IMR-90 (cell line): ENCODE measurements around the gene CCNI. TPM values are rescaled to one million over a fixed set of nuclear protein-coding genes. Genes with fewer than 3 reads are reported as not detected.

Experiments
- ATAC-seq: fragments of 200-7000 bp; cut with Tn5 transposase; 2 replicates; pipeline ENCODE4 v1.9.1; 2020; ENCODE audit warnings: low read depth, mild to moderate bottlenecking, moderate library complexity
- BruUV-seq: library from RNA; stranded (reverse); fragments of 400-500 nt; replicated peaks from 2 replicates; lab custom pipeline; 2021; lab: Mats Ljungman, UMichigan
- CTCF ChIA-PET: fragments of 300-600 bp; formaldehyde crosslinking; extraction: SDS; loops from one replicate; lab custom pipeline; 2021; ENCODE audit warnings: antibody characterized with exemption; lab: Yijun Ruan, JAX
- POLR2A ChIA-PET: fragments of 300-600 bp; sonication (Branson Sonifier 250); formaldehyde crosslinking; loops from one replicate; lab custom pipeline; 2022; ENCODE audit warnings: antibody characterized with exemption; ENCODE audit not compliant: unreplicated experiment; lab: Charles Lee
- DNase-seq: peaks from one replicate; pipeline ENCODE4 v3.0.0; 2013
- H2AFZ ChIP-seq: replicated peaks from 2 replicates; pipeline ENCODE3; 2013; ENCODE audit warnings: low read length, mild to moderate bottlenecking; ENCODE audit not compliant: poor library complexity
- H2AK5ac ChIP-seq: 2 replicates; pipeline ENCODE4 v1.6.1; 2013; ENCODE audit warnings: low read depth, low read length, inconsistent platforms
- H2AK9ac ChIP-seq: replicated peaks from 2 replicates; pipeline ENCODE3; 2013; ENCODE audit warnings: mild to moderate bottlenecking, low read depth, low read length, moderate library complexity; ENCODE audit not compliant: poor library complexity
- H2BK120ac ChIP-seq: 2 replicates; pipeline ENCODE4 v1.6.1; 2013; ENCODE audit warnings: low read depth, low read length, inconsistent platforms
- H2BK15ac ChIP-seq: 3 replicates; pipeline ENCODE4 v1.6.1; 2013; ENCODE audit warnings: low read depth, low read length, inconsistent platforms
- H2BK20ac ChIP-seq: 2 replicates; pipeline ENCODE4 v1.6.1; 2013; ENCODE audit warnings: low read depth, mild to moderate bottlenecking, inconsistent platforms, low read length, moderate library complexity
- H2BK5ac ChIP-seq: 2 replicates; pipeline ENCODE4 v1.6.1; 2013; ENCODE audit warnings: mild to moderate bottlenecking, low read depth, low read length, inconsistent platforms; ENCODE audit not compliant: poor library complexity, severe bottlenecking
- H3K14ac ChIP-seq: replicated peaks from 2 replicates; pipeline ENCODE4 v1.6.1; 2013; ENCODE audit warnings: low read depth, low read length, inconsistent platforms
- H3K18ac ChIP-seq: 2 replicates; pipeline ENCODE4 v1.6.1; 2013; ENCODE audit warnings: low read depth, low read length, control low read depth
- H3K23ac ChIP-seq: 2 replicates; pipeline ENCODE4 v1.6.1; 2013; ENCODE audit warnings: low read depth, low read length, inconsistent platforms
- H3K27ac ChIP-seq: 2 replicates; pipeline ENCODE4 v1.5.1; 2013; ENCODE audit warnings: mild to moderate bottlenecking, control low read depth, low read length; ENCODE audit not compliant: insufficient read depth
- H3K27me3 ChIP-seq: 2 replicates; pipeline ENCODE4 v1.6.1; 2013; ENCODE audit warnings: low read length; ENCODE audit not compliant: control insufficient read depth, insufficient read depth
- H3K36me3 ChIP-seq: 2 replicates; pipeline ENCODE4 v1.6.1; 2013; ENCODE audit warnings: low read length, mixed read lengths; ENCODE audit not compliant: control insufficient read depth, insufficient read depth
- H3K4ac ChIP-seq: 2 replicates; pipeline ENCODE4 v1.6.1; 2013; ENCODE audit warnings: low read depth, low read length, inconsistent platforms
- H3K4me1 ChIP-seq: 2 replicates; pipeline ENCODE4 v1.6.1; 2013; ENCODE audit warnings: low read length, mixed read lengths; ENCODE audit not compliant: control insufficient read depth, insufficient read depth
- H3K4me2 ChIP-seq: 2 replicates; pipeline ENCODE4 v1.6.1; 2013; ENCODE audit warnings: low read depth, mild to moderate bottlenecking, control low read depth, low read length, moderate library complexity
- H3K4me3 ChIP-seq: 2 replicates; pipeline ENCODE4 v1.5.1; 2013; ENCODE audit warnings: low read depth, mild to moderate bottlenecking, control low read depth, low read length, moderate library complexity; ENCODE audit not compliant: insufficient read depth
- H3K56ac ChIP-seq: 2 replicates; pipeline ENCODE4 v1.6.1; 2013; ENCODE audit warnings: low read length, inconsistent platforms; ENCODE audit not compliant: insufficient read depth; ENCODE audit errors: extremely low read depth
- H3K79me1 ChIP-seq, 2 experiments: 2 replicates each; pipeline ENCODE4 v1.6.1; 2013; ENCODE audit warnings: low read length in 2 of 2, inconsistent platforms in 1 of 2, low read depth in 1 of 2
- H3K9ac ChIP-seq: 2 replicates; pipeline ENCODE4 v1.6.1; 2013; ENCODE audit warnings: low read depth, low read length, control low read depth
- H3K9me1 ChIP-seq: 2 replicates; pipeline ENCODE4 v1.6.1; 2013; ENCODE audit warnings: low read length, inconsistent platforms; ENCODE audit not compliant: insufficient read depth
- H3K9me3 ChIP-seq: 2 replicates; pipeline ENCODE4 v1.6.1; 2013; ENCODE audit warnings: low read length; ENCODE audit not compliant: control insufficient read depth, insufficient read depth
- H4K20me1 ChIP-seq: 2 replicates; pipeline ENCODE4 v1.6.1; 2013; ENCODE audit warnings: low read length, inconsistent platforms; ENCODE audit not compliant: insufficient read depth
- H4K5ac ChIP-seq: 2 replicates; pipeline ENCODE4 v1.6.1; 2013; ENCODE audit warnings: mild to moderate bottlenecking, low read depth, low read length, control low read depth
- H4K8ac ChIP-seq, 2 experiments: 2 replicates each; pipeline ENCODE4 v1.6.1; 2013; ENCODE audit warnings: low read depth in 2 of 2, low read length in 2 of 2, control low read depth in 1 of 2, inconsistent platforms in 1 of 2
- H4K91ac ChIP-seq: 2 replicates; pipeline ENCODE4 v1.6.1; 2013; ENCODE audit warnings: low read depth, low read length, inconsistent platforms; ENCODE audit not compliant: insufficient read depth
- BHLHE40 ChIP-seq: fragments of 150-350 bp; IDR thresholded peaks from 2 replicates; pipeline ENCODE4 v1.6.1; 2016; ENCODE audit warnings: mild to moderate bottlenecking, low read depth, low read length
- CEBPB ChIP-seq: IDR thresholded peaks from 2 replicates; pipeline ENCODE4 v1.6.1; 2012; ENCODE audit warnings: low read depth, low read length, improper control_type of control experiment
- CHD1 ChIP-seq: IDR thresholded peaks from 2 replicates; pipeline ENCODE4 v1.6.1; 2012; ENCODE audit warnings: low read depth, low read length, improper control_type of control experiment
- CTCF ChIP-seq: conservative IDR thresholded peaks from 2 replicates; pipeline ENCODE4 v1.5.1; 2012; ENCODE audit warnings: mild to moderate bottlenecking, low read depth, low read length, improper control_type of control experiment
- ELK1 ChIP-seq: fragments of 150-350 bp; IDR thresholded peaks from 2 replicates; pipeline ENCODE4 v1.6.1; 2016; ENCODE audit warnings: low read depth, mild to moderate bottlenecking, low read length, moderate library complexity, borderline replicate concordance
- FOS ChIP-seq: fragments of 150-350 bp; IDR thresholded peaks from 2 replicates; pipeline ENCODE4 v1.6.1; 2016; ENCODE audit warnings: low read depth, low read length
- MAFK ChIP-seq: IDR thresholded peaks from 2 replicates; pipeline ENCODE4 v1.6.1; 2012; ENCODE audit warnings: low read depth, low read length, improper control_type of control experiment
- MAZ ChIP-seq: IDR thresholded peaks from 2 replicates; pipeline ENCODE4 v1.6.1; 2012; ENCODE audit warnings: low read depth, mild to moderate bottlenecking, low read length, improper control_type of control experiment, moderate library complexity, borderline replicate concordance
- MXI1 ChIP-seq: IDR thresholded peaks from 2 replicates; pipeline ENCODE4 v1.6.1; 2012; ENCODE audit warnings: low read depth, mild to moderate bottlenecking, low read length, moderate library complexity, borderline replicate concordance
- NFE2L2 ChIP-seq: fragments of 150-350 bp; IDR thresholded peaks from 2 replicates; pipeline ENCODE4 v1.6.1; 2016; ENCODE audit warnings: low read depth, mild to moderate bottlenecking, low read length
- POLR2A ChIP-seq: IDR thresholded peaks from 2 replicates; pipeline ENCODE4 v1.6.1; 2012; ENCODE audit warnings: mild to moderate bottlenecking, low read depth, low read length
- RAD21 ChIP-seq: IDR thresholded peaks from 2 replicates; pipeline ENCODE4 v1.6.1; 2012; ENCODE audit warnings: low read length, improper control_type of control experiment
- RCOR1 ChIP-seq: IDR thresholded peaks from 2 replicates; pipeline ENCODE4 v1.6.1; 2012; ENCODE audit warnings: mild to moderate bottlenecking, low read length, improper control_type of control experiment; ENCODE audit not compliant: insufficient replicate concordance
- RFX5 ChIP-seq: IDR thresholded peaks from 2 replicates; pipeline ENCODE4 v1.8.0; 2012; ENCODE audit warnings: low read depth, mild to moderate bottlenecking, low read length, moderate library complexity
- SMC3 ChIP-seq: fragments of 150-350 bp; IDR thresholded peaks from 2 replicates; pipeline ENCODE4 v1.6.1; 2016; ENCODE audit warnings: low read depth, mild to moderate bottlenecking, antibody characterized with exemption, low read length, moderate library complexity
- USF2 ChIP-seq: fragments of 150-350 bp; IDR thresholded peaks from 2 replicates; pipeline ENCODE4 v1.6.1; 2017; ENCODE audit warnings: mild to moderate bottlenecking, antibody characterized with exemption, low read length, low read depth
- WGBS, 2 experiments: methylation state at CpG; one replicate each; pipeline versions ENCODE4 v1.1.5 to v1.1.7; 2013; ENCODE audit warnings: missing lambda C conversion rate in 2 of 2; ENCODE audit not compliant: insufficient read length in 1 of 2; ENCODE audit errors: extremely low coverage in 2 of 2; 5-methylcytosine and 5-hydroxymethylcytosine counted together
- dilution Hi-C: fragments of 300-500 bp; cut with HindIII; formaldehyde crosslinking; loops from one replicate; pipeline ENCODE4 v1.14.3; 2018; ENCODE audit warnings: low sequenced_read_pairs; ENCODE audit not compliant: unreplicated experiment
- in situ Hi-C: fragments of 300-500 bp; cut with MboI; formaldehyde crosslinking; loops from 3 replicates; pipeline ENCODE4 v1.14.3; 2019; ENCODE audit warnings: low sequenced_read_pairs, inconsistent platforms, mixed read lengths
- intact Hi-C: fragments of 100-400 bp; cut with micrococcal nuclease; formaldehyde crosslinking; loops from 2 replicates; pipeline ENCODE4 v1.10.0; 2022
- polyA plus RNA-seq, 3 experiments: library from polyadenylated mRNA; depleted of rRNA; stranded (reverse); fragments of >200 nt; gene quantifications; 2 replicates each; pipeline ENCODE4 v1.2.3, GENCODE V29; 2012; ENCODE audit warnings: low replicate concordance in 1 of 3
- total RNA-seq: library from RNA; depleted of rRNA; stranded (reverse); fragments of >200 nt; gene quantifications from 2 replicates; pipeline ENCODE4 v1.2.3, GENCODE V29; 2012

The CCNI gene
- total and polyA plus RNA-seq, 2 of the 4 experiments (the other 2 are of a cell fraction): 70.1 to 100 TPM

GRCh38 chr4:77120886-77121508 is 45.2 kb upstream of the CCNI start:
- Histone ChIP-seq H2AFZ (peak overlapping the region; percentile 21), H4K91ac (no peak overlapping the region), H3K4me1 (no peaks in the 10 kb centered on the region), H3K14ac (no peak overlapping the region), H3K79me1 (no peaks in the 10 kb centered on the region), H3K9me1 (no peaks in the 10 kb centered on the region), H3K4me3 (no peak overlapping the region), H3K4me2 (no peak overlapping the region), H4K8ac (no peak overlapping the region), H2BK15ac (no peak overlapping the region), H3K56ac (no peak overlapping the region), H3K36me3 (no peaks in the 10 kb centered on the region), H2BK120ac (no peak overlapping the region), H3K27me3 (peaks cover 34% of the 10 kb centered on the region), H4K20me1 (no peaks in the 10 kb centered on the region), H2BK5ac (no peak overlapping the region), H3K4ac (no peak overlapping the region), H3K23ac (no peak overlapping the region), H4K5ac (no peak overlapping the region), H2AK5ac (no peak overlapping the region), H2AK9ac (no peak overlapping the region), H3K18ac (no peak overlapping the region), H2BK20ac (no peak overlapping the region), H3K9ac (no peak overlapping the region), H3K27ac (no peak overlapping the region), H3K9me3 (no peaks in the 10 kb centered on the region)
- no peak for TF ChIP-seq NFE2L2
- no peak for TF ChIP-seq RCOR1
- no peak for TF ChIP-seq MXI1
- no peak for TF ChIP-seq RAD21
- TF ChIP-seq ELK1: no peak
- TF ChIP-seq FOS: no peak
- TF ChIP-seq MAZ: no peak
- no peak for TF ChIP-seq CTCF
- no peak for TF ChIP-seq CHD1
- no peak for TF ChIP-seq POLR2A
- no peak for TF ChIP-seq CEBPB
- TF ChIP-seq BHLHE40: no peak
- no peak for TF ChIP-seq SMC3
- no peak for TF ChIP-seq RFX5
- no peak for TF ChIP-seq MAFK
- TF ChIP-seq USF2: no peak
- POLR2A ChIA-PET: no interaction called here
- ATAC-seq (no peak), DNase-seq (no peak)
- dilution Hi-C loops (no loop called here), intact Hi-C loops (no loop called here), in situ Hi-C loops (no loop called here)
- BruUV-seq: no TSS peak
- 67% methylated on average over 1 of the region's 8 CpGs; no CpG with 5 or more reads in 1 of the 2 experiments for WGBS, 2 experiments
- CTCF ChIA-PET: no interaction called here
